Hepatocyte (in vitro differentiated cells): ENCODE results near the gene ZP1. TPM values are rescaled to one million over a fixed set of nuclear protein-coding genes. Genes with fewer than 3 reads are reported as not detected.

Experiments used
- DNase-seq: peaks from one replicate; pipeline ENCODE4 v3.0.0-alpha.2; 2016; ENCODE audit warnings: low spot score
- H2AFZ ChIP-seq: fragments of 200-600 bp; sonication (generic); 2 replicates; pipeline ENCODE4 v1.6.0; 2016; ENCODE audit warnings: antibody characterized with exemption, mild to moderate bottlenecking
- H3K27ac ChIP-seq: fragments of 200-600 bp; sonication (generic); 2 replicates; pipeline ENCODE4 v1.5.1; 2016; ENCODE audit warnings: mild to moderate bottlenecking
- H3K27me3 ChIP-seq: fragments of 200-600 bp; sonication (generic); 2 replicates; pipeline ENCODE4 v1.6.1; 2016
- H3K36me3 ChIP-seq: fragments of 200-600 bp; sonication (generic); replicated peaks from 2 replicates; pipeline ENCODE4 v1.5.1; 2016; ENCODE audit warnings: low read depth; ENCODE audit not compliant: insufficient read depth
- H3K4me1 ChIP-seq: fragments of 200-600 bp; sonication (generic); 2 replicates; pipeline ENCODE4 v1.5.1; 2016; ENCODE audit warnings: mild to moderate bottlenecking, moderate library complexity; ENCODE audit not compliant: insufficient read depth
- H3K4me2 ChIP-seq: fragments of 200-600 bp; sonication (generic); 2 replicates; pipeline ENCODE4 v1.6.0; 2016
- H3K4me3 ChIP-seq: fragments of 200-600 bp; sonication (generic); 2 replicates; pipeline ENCODE4 v1.5.1; 2016; ENCODE audit warnings: mild to moderate bottlenecking
- H3K79me2 ChIP-seq: fragments of 200-600 bp; sonication (generic); 2 replicates; pipeline ENCODE4 v1.6.0; 2017; ENCODE audit warnings: mild to moderate bottlenecking
- H3K9me2 ChIP-seq: fragments of 200-600 bp; sonication (generic); replicated peaks from 2 replicates; pipeline ENCODE4 v1.6.0; 2017; ENCODE audit warnings: mild to moderate bottlenecking; ENCODE audit not compliant: insufficient read depth
- H3K9me3 ChIP-seq: fragments of 200-600 bp; sonication (generic); 2 replicates; pipeline ENCODE4 v1.5.1; 2016; ENCODE audit warnings: low read depth, mild to moderate bottlenecking
- H4K20me1 ChIP-seq: fragments of 200-600 bp; sonication (generic); 2 replicates; pipeline ENCODE4 v1.6.0; 2016; ENCODE audit warnings: mild to moderate bottlenecking; ENCODE audit not compliant: insufficient read depth, poor library complexity, severe bottlenecking
- EZH2 ChIP-seq: fragments of 200-600 bp; sonication (generic); IDR thresholded peaks from 2 replicates; pipeline ENCODE4 v1.6.1; 2016; ENCODE audit warnings: antibody characterized with exemption, mild to moderate bottlenecking, borderline replicate concordance
- EZH2phosphoT487 ChIP-seq: fragments of 200-600 bp; sonication (generic); IDR thresholded peaks from one replicate; pipeline ENCODE4 v1.6.1; 2018; ENCODE audit warnings: antibody characterized with exemption, mild to moderate bottlenecking, low read depth, moderate library complexity; ENCODE audit not compliant: unreplicated experiment, severe bottlenecking
- WGBS: methylation state at CpG from one replicate; pipeline ENCODE4 v1.1.6; 2016; ENCODE audit warnings: low lambda C conversion rate; ENCODE audit errors: missing lambda C conversion rate; 5-methylcytosine and 5-hydroxymethylcytosine counted together
- polyA plus RNA-seq: library from polyadenylated mRNA; unstranded; fragments of >200 nt; fragmentation: Nextera tagmentation; extraction: Ambion mirVana; gene quantifications from 2 replicates; pipeline ENCODE4 v1.2.1, GENCODE V29; 2016
- total RNA-seq: library from RNA; depleted of rRNA; stranded (reverse); fragments of >200 nt; gene quantifications from 2 replicates; pipeline ENCODE4 v1.2.3, GENCODE V29; 2014
- TF ChIP-seq, protein P1 (sequence below): fragments of 200-600 bp; sonication (generic); IDR thresholded peaks from 2 replicates; pipeline ENCODE4 v1.5.1; 2016; ENCODE audit warnings: antibody characterized with exemption, mild to moderate bottlenecking; ENCODE audit not compliant: poor library complexity

The ZP1 gene
- total and polyA plus RNA-seq, 2 experiments from 2014 or later = 1.6 TPM; not detected in 1

DNA sequence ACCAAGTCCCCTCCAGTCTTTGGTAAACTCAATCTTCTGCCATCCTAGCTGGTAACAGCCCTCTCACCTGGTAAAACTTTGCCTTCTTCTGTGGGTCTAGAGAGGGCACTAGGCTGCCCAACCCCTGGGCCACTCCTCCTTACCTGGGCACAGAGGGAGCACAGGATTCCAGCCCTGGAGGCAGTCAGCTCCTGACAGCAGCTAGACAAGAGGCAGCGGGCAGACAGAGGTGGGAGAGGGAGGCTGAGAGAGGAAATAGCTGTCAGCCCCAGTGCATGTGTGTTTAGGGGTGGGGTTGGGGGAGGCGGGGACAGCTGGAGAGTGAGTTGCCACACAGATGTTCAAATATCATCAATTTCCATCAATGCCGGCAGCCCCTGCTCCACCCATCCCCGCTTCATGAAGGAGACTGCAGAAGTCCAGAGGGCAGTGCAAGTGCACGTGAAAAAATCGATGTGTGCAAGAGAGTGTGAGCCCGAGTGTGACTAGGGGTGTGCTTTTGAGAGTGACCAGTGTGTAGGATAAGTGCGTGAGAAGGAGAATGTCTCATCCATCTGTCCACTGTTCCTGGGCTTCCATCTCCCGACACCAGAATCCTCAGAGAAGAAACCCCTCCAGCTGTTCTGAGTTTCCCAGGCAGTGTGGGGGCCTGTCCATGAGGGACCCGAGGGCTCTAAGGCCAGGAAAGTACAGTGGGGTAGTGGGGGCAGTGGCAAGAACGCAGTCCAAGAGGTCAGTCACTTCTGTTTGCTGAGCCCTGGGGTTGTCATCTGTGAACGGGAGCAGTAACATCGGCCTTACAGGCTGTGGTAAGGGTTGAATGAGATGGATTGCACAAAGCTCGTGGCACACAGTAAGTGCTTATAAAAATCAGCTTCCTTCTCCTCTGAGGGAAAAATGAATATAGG is 11.4 kb upstream of the ZP1 start, which contains the start of gene PTGDR2:
Gene PTGDR2 (minus strand): TSS at position 225 of the 908 bp plus-strand sequence. CDS start 2,228 bp downstream, outside the sequence.
- Histone ChIP-seq H3K79me2 (no peaks in the 10 kb centered on the region), H3K9me2 (no peaks in the 10 kb centered on the region), H3K27ac (no peak within 1 kb of the TSS), H3K36me3 (no peaks in the 10 kb centered on the region), H3K4me2 (no peak within 1 kb of the TSS), H4K20me1 (no peaks in the 10 kb centered on the region), H2AFZ (no peak within 1 kb of the TSS), H3K4me1 (peaks cover 3% of the 10 kb centered on the region), H3K27me3 (no peaks in the 10 kb centered on the region), H3K9me3 (no peaks in the 10 kb centered on the region), H3K4me3 (no peak within 1 kb of the TSS)
- WGBS = 67% methylated on average over 13 of the region's 14 CpGs
- TF ChIP-seq EZH2 (no peak), EZH2phosphoT487 (no peak)
- TF ChIP-seq, protein P1, sequence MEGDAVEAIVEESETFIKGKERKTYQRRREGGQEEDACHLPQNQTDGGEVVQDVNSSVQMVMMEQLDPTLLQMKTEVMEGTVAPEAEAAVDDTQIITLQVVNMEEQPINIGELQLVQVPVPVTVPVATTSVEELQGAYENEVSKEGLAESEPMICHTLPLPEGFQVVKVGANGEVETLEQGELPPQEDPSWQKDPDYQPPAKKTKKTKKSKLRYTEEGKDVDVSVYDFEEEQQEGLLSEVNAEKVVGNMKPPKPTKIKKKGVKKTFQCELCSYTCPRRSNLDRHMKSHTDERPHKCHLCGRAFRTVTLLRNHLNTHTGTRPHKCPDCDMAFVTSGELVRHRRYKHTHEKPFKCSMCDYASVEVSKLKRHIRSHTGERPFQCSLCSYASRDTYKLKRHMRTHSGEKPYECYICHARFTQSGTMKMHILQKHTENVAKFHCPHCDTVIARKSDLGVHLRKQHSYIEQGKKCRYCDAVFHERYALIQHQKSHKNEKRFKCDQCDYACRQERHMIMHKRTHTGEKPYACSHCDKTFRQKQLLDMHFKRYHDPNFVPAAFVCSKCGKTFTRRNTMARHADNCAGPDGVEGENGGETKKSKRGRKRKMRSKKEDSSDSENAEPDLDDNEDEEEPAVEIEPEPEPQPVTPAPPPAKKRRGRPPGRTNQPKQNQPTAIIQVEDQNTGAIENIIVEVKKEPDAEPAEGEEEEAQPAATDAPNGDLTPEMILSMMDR = no peak
- no peak for DNase-seq

DNA sequence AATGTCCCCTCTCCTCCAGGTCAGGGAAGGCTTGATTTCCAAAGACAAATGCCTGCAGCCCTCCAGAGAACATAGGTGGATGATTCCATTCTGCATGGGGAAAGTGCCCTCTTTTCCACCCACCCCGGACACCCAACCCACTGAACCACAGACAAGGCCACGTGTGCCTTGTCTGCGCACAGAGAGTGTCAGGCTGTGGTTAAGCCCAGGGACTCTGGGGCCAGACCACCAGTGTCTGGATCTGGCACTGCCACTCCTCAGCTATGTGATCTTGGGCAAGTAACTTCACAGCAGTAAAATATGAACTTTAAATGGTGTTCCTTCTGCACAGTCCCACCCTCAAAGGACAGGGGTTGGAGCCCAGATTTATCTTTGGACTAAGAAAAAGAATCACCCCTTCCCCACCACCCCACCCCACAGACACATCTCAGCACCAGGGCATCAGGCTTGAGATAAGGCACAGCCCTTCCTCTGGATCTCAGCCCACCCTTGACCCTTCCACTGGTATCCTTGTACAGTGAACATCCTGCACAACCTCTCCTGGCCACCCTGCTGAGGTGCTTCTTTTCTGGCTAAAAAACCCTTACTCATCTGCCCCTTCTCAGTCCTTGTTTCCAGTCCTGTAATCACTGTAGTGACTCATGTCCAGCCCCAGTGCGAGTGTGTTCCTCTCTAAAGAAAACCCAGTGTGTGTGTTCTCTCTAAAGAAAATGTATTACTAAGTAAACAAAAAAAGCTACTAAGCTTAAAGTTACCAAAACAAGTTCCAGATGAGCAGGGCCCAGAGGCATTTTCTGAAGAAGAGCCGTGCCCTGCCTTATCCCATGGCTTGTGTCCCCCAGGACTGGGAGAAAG is 9.7 kb upstream of the ZP1 start:
- no peaks in the 10 kb centered on the region for H3K4me1 ChIP-seq
- no peak overlapping the region for H3K27ac ChIP-seq
- no peaks in the 10 kb centered on the region for H3K36me3 ChIP-seq
- WGBS = 79% methylated on average over 5 of the region's 5 CpGs
- no peaks in the 10 kb centered on the region for H3K79me2 ChIP-seq
- no peak overlapping the region for H3K4me3 ChIP-seq
- no peaks in the 10 kb centered on the region for H3K9me3 ChIP-seq
- no peak overlapping the region for H2AFZ ChIP-seq
- no peaks in the 10 kb centered on the region for H4K20me1 ChIP-seq
- no peak overlapping the region for H3K4me2 ChIP-seq
- DNase-seq = no peak
- no peaks in the 10 kb centered on the region for H3K27me3 ChIP-seq
- no peak for TF ChIP-seq EZH2
- TF ChIP-seq, protein P1 = no peak
- no peaks in the 10 kb centered on the region for H3K9me2 ChIP-seq

- DNase-seq = no peak
- Histone ChIP-seq H4K20me1 (no peaks in the 10 kb centered on the region), H3K27me3 (no peaks in the 10 kb centered on the region), H3K27ac (no peak overlapping the region), H3K79me2 (no peaks in the 10 kb centered on the region), H2AFZ (no peak overlapping the region), H3K4me1 (no peaks in the 10 kb centered on the region), H3K4me2 (no peak overlapping the region), H3K4me3 (no peak overlapping the region), H3K9me2 (no peaks in the 10 kb centered on the region), H3K9me3 (no peaks in the 10 kb centered on the region), H3K36me3 (no peaks in the 10 kb centered on the region)
- TF ChIP-seq EZH2 (no peak), EZH2phosphoT487 (no peak)
- TF ChIP-seq, protein P1 = no peak
- 91% methylated on average over 8 of the region's 8 CpGs for WGBS
Observed at GRCh38 chr11:60858236-60858635, 9.1 kb upstream of the ZP1 start.
